ENCODE measurements around the gene ACTG1. TPM values are rescaled to one million over a fixed set of nuclear protein-coding genes. Genes with fewer than 3 reads are reported as not detected.

ACTG1 gene
- total and polyA plus RNA-seq, 9 of the 15 experiments (the other 6 are each of a cell fraction or from before 2014, with no cell fraction given): 224 to 1,775 (median 568) TPM

GRCh38 chr17:81512562-81513371 lies at the start of gene ACTG1 (continued):
- TF ChIP-seq, protein P1, sequence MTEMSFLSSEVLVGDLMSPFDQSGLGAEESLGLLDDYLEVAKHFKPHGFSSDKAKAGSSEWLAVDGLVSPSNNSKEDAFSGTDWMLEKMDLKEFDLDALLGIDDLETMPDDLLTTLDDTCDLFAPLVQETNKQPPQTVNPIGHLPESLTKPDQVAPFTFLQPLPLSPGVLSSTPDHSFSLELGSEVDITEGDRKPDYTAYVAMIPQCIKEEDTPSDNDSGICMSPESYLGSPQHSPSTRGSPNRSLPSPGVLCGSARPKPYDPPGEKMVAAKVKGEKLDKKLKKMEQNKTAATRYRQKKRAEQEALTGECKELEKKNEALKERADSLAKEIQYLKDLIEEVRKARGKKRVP (CRISPR knock-in tag; IDR thresholded peaks at IDR 0.05): no peak
- TF ChIP-seq ZBTB49 (CRISPR knock-in tag; IDR thresholded peaks at IDR 0.05; ENCODE audit: borderline replicate concordance) (no peak), NCOR1 (IDR thresholded peaks at IDR 0.05) (peak; percentile 61), BCOR (IDR thresholded peaks at IDR 0.05) (no peak), ZNF668 (CRISPR knock-in tag; IDR thresholded peaks at IDR 0.05) (no peak), ZNF212 (CRISPR knock-in tag; IDR thresholded peaks at IDR 0.05) (no peak), CBX1 (IDR thresholded peaks at IDR 0.05; ENCODE audit: low read depth) (peak; percentile 96), ZSCAN29 (IDR thresholded peaks at IDR 0.05) (no peak), TEAD4 (IDR thresholded peaks at IDR 0.05; ENCODE audit: low read length) (no peak; the same call in 1 of the 2 replicates), TEAD4 (CRISPR knock-in tag; IDR thresholded peaks at IDR 0.05; ENCODE audit: borderline replicate concordance) (no peak), BRD9 (IDR thresholded peaks at IDR 0.05; ENCODE audit: low read depth, partially characterized antibody) (no peak), ZFPM2 (CRISPR knock-in tag; IDR thresholded peaks at IDR 0.05) (0 out of 2 replicates have a peak, but pooled peaks have one; percentile 58), ZBTB5 (IDR thresholded peaks at IDR 0.05) (no peak), HNRNPH1 (optimal IDR thresholded peaks at IDR 0.05; ENCODE audit: low read depth, low read length) (no peak), SRSF7 (optimal IDR thresholded peaks at IDR 0.05; ENCODE audit: low read depth, low read length) (peak; percentile 90), CBFA2T2 (conservative IDR thresholded peaks at IDR 0.05) (no peak), SIN3A (IDR thresholded peaks at IDR 0.05; ENCODE audit: borderline replicate concordance in 2 of 2, control insufficient read depth in 1 of 2, low read depth in 2 of 2, low read length in 2 of 2) (peak in 1 of 2 experiments; percentile 74; a peak in 2 of 4 replicates), ELF2 (CRISPR knock-in tag; IDR thresholded peaks at IDR 0.05) (peak; percentile 17; the same call in 1 of the 2 replicates), CBX5 (IDR thresholded peaks at IDR 0.05; ENCODE audit: borderline replicate concordance, low read depth) (no peak), NR3C1 (CRISPR knock-in tag; IDR thresholded peaks at IDR 0.05) (no peak), ETV1 (tag; conservative IDR thresholded peaks at IDR 0.05; ENCODE audit: low read depth) (no peak), ZNF408 (CRISPR knock-in tag; IDR thresholded peaks at IDR 0.05; ENCODE audit: low read depth) (no peak), TBL1XR1 (IDR thresholded peaks at IDR 0.05; ENCODE audit: low read length in 2 of 2) (0 out of 4 replicates have a peak, but pooled peaks of 1 of the 2 experiments have one; percentile 19)
- TF ChIP-seq, protein P2, sequence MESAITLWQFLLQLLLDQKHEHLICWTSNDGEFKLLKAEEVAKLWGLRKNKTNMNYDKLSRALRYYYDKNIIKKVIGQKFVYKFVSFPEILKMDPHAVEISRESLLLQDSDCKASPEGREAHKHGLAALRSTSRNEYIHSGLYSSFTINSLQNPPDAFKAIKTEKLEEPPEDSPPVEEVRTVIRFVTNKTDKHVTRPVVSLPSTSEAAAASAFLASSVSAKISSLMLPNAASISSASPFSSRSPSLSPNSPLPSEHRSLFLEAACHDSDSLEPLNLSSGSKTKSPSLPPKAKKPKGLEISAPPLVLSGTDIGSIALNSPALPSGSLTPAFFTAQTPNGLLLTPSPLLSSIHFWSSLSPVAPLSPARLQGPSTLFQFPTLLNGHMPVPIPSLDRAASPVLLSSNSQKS (CRISPR knock-in tag; IDR thresholded peaks at IDR 0.05): no peak

Data from K562 (cell line).